HUES48 (cell line): ENCODE data around the gene CYP4F3.

Experiments
- H3K27ac ChIP-seq: one replicate; pipeline ENCODE4 v1.7.0; 2013; ENCODE audit warnings: low read depth, low read length, inconsistent platforms
- H3K27me3 ChIP-seq: 2 replicates; pipeline ENCODE4 v1.6.1; 2013; ENCODE audit warnings: mild to moderate bottlenecking, low read length; ENCODE audit not compliant: control insufficient read depth, insufficient read depth
- H3K36me3 ChIP-seq: 2 replicates; pipeline ENCODE4 v1.6.1; 2013; ENCODE audit warnings: low read length; ENCODE audit not compliant: control insufficient read depth, insufficient read depth
- H3K4me1 ChIP-seq: 2 replicates; pipeline ENCODE4 v1.6.1; 2013; ENCODE audit warnings: mild to moderate bottlenecking, low read length; ENCODE audit not compliant: control insufficient read depth, insufficient read depth
- H3K4me3 ChIP-seq: 2 replicates; pipeline ENCODE4 v1.5.1; 2013; ENCODE audit warnings: mild to moderate bottlenecking, low read depth, low read length
- H3K9ac ChIP-seq: 2 replicates; pipeline ENCODE4 v1.6.1; 2013; ENCODE audit warnings: mild to moderate bottlenecking, low read depth, low read length, moderate library complexity
- H3K9me3 ChIP-seq: 2 replicates; pipeline ENCODE4 v1.6.1; 2013; ENCODE audit warnings: low read length; ENCODE audit not compliant: control insufficient read depth, insufficient read depth

The CYP4F3 gene

DNA sequence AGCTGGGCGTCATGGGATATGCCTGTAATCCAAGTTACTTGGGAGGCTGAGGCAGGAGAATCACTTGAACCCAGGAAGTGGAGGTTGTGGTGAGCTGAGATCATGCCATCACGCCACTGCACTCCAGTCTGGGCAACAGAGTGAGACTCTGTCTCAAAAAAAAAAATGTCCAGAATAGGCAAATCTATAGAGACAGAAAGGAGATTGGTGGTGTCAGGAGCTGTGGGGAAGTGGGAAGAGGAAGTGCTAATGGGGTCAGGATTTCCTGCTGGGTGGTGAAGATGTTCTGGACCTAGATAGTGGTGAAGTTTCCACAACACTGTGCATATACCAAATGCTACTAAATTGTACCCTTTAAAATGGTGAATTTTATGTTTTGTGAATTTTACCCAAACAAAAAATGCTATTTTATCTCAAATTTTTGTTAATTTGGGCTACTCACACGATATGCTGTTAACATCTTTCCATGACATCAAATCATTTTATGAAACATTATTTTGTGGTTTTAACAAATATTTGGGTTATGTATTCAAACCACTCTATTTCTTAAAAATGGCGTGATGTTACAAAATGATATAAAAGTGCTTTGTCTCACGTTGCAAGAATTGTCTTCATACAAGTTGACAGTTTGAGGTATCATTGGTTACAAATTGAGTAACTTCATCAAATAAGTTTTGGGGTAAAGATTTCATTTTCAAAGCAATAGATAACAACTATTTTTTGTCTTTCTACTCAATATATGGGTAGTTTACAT, 7.4 kb upstream of the CYP4F3 start:
- no peaks in the 10 kb centered on the region for H3K27me3 ChIP-seq
- H3K9ac ChIP-seq, result no peak overlapping the region
- H3K9me3 ChIP-seq, result peaks cover 88% of the 10 kb centered on the region
- no peaks in the 10 kb centered on the region for H3K36me3 ChIP-seq
- H3K4me1 ChIP-seq, result no peaks in the 10 kb centered on the region
- H3K4me3 ChIP-seq, result no peak overlapping the region
- no peak overlapping the region for H3K27ac ChIP-seq

- Histone ChIP-seq H3K9ac (no peak overlapping the region), H3K27me3 (no peaks in the 10 kb centered on the region), H3K27ac (no peak overlapping the region), H3K36me3 (no peaks in the 10 kb centered on the region), H3K4me1 (no peaks in the 10 kb centered on the region), H3K4me3 (no peak overlapping the region), H3K9me3 (peaks cover 84% of the 10 kb centered on the region)
Observed at GRCh38 chr19:15634105-15634504, 6.6 kb upstream of the CYP4F3 start.

- Histone ChIP-seq H3K4me3 (no peak overlapping the region), H3K27me3 (no peaks in the 10 kb centered on the region), H3K27ac (no peak overlapping the region), H3K4me1 (no peaks in the 10 kb centered on the region), H3K9me3 (peaks cover 84% of the 10 kb centered on the region), H3K9ac (no peak overlapping the region), H3K36me3 (no peaks in the 10 kb centered on the region)
Observed at GRCh38 chr19:15635016-15635805, 5.5 kb upstream of the CYP4F3 start.

DNA sequence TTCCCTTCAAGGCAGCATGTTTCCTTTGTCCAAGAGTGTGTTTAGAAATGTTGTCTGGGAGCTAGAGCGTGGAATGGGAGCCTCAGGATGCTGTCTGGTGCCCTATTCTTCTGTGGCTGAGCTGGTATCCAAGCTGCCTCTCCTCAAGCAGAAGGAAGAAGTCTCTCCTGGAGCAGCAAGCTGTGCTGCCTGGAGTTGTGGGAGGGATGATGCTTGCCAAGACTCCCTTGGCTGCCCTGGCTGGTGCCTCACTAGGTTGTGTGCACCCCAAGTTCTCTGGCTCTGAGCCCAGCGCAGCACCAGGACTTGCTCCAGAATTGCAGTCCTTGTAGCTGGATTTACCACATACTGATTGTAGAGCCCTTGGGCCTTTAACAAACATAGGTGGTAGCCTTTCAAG, 4.7 kb upstream of the CYP4F3 start:
- no peak overlapping the region for H3K4me3 ChIP-seq
- H3K9ac ChIP-seq, result no peak overlapping the region
- no peaks in the 10 kb centered on the region for H3K27me3 ChIP-seq
- no peaks in the 10 kb centered on the region for H3K36me3 ChIP-seq
- no peaks in the 10 kb centered on the region for H3K4me1 ChIP-seq
- no peak overlapping the region for H3K27ac ChIP-seq
- peaks cover 84% of the 10 kb centered on the region for H3K9me3 ChIP-seq

DNA sequence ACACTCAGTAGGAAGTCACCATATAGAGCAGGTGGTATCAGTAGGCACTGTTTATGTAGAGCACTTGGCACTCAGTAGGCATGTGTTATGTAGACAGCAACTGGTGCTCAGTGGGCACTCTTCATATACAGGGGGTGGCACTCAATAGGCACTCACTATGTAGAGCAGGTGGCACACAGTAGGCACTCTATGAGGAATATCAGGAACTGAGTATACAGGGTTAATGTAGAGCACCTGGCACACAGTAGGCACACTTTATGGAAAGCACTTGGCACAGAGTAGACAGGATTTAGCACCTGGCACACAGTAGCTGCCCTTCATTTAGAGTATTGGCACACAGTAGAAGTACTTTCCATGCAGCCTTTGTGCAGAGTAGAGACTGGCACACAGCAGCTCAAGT, 1.1 kb upstream of the CYP4F3 start:
- Histone ChIP-seq H3K4me3 (no peak overlapping the region), H3K27me3 (no peaks in the 10 kb centered on the region), H3K9me3 (peaks cover 84% of the 10 kb centered on the region), H3K27ac (no peak overlapping the region), H3K36me3 (no peaks in the 10 kb centered on the region), H3K4me1 (no peaks in the 10 kb centered on the region), H3K9ac (no peak overlapping the region)

DNA sequence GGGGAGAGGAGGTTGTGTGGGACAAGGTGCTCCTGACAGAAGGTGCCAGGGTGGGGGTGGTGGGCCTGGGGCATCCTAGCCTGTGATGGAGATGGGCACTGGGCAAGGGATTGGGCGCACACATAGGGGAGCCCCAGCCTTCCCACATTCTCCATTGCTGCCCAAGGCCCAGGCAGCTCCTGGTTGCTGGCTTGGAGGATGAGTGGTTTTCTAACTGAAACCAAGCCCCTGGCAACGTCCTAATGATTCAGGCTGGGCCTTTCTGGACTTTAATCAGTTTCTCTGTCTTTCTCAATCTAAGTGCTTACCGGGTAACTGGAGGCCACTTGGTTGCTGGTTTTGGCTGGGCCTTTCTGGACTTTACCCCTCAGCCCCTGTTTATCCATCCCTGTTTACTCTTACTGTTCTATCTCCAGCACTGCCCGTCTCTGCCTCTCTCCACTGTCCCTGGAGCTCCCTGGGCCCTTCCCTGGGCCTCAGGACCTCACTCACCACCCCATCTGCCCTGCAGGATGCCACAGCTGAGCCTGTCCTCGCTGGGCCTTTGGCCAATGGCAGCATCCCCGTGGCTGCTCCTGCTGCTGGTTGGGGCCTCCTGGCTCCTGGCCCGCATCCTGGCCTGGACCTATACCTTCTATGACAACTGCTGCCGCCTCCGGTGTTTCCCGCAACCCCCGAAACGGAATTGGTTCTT, 354 bp downstream of the CYP4F3 start:
- H3K9me3 ChIP-seq, result peaks cover 84% of the 10 kb centered on the region
- no peaks in the 10 kb centered on the region for H3K36me3 ChIP-seq
- H3K4me1 ChIP-seq, result no peaks in the 10 kb centered on the region
- no peak overlapping the region for H3K27ac ChIP-seq
- no peaks in the 10 kb centered on the region for H3K27me3 ChIP-seq
- H3K9ac ChIP-seq, result no peak overlapping the region
- no peak overlapping the region for H3K4me3 ChIP-seq

DNA sequence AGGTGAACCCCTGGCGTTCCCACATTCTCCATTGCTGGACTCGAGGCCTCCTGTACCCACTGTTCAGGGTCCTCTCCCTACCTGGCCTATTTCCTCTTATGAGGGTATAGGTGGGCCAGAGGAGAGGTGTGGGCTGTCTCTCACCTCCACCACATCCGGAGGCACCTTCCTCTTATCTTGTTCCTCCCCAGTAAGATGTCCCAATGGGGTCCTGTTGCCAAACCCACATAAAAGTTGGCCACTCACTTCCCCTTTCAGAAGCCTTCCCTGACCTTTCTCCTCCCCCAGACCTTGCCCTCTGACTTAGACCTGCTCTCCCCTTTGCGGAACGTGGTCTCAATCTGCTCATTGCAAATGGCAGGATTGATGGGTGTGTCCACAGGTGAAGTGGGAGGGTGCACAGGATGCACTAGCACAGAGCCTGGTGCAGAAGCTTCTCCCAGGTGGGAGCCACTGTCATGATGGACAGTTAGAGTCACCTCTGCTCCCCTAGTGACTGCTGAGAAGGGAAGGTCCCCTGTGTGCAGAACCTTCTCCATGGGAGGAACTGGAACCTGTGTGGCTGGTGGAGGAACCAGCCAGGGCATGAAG, 1.3 kb downstream of the CYP4F3 start:
- Histone ChIP-seq H3K4me3 (no peak overlapping the region), H3K9me3 (peaks cover 87% of the 10 kb centered on the region), H3K27ac (no peak overlapping the region), H3K27me3 (no peaks in the 10 kb centered on the region), H3K36me3 (no peaks in the 10 kb centered on the region), H3K9ac (no peak overlapping the region), H3K4me1 (no peaks in the 10 kb centered on the region)

DNA sequence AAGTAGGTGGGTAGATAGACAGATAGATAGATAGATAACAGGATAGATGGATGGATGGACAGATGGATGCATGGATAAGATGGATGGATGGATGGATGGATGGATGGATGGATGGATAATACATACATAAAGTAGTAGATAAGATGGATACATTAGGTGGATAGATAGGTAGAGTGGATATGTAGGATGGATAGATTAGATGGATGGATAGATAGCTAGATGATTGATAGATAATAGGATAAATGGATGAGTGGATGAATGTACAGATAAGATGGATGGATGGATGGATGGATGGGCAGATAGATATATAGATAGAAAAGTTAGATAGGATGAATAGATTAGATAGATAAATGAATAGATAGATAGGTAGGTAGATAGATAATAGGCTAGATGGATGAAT, 2.1 kb downstream of the CYP4F3 start:
- Histone ChIP-seq H3K27ac (no peak overlapping the region), H3K4me3 (no peak overlapping the region), H3K9me3 (peaks cover 90% of the 10 kb centered on the region), H3K36me3 (no peaks in the 10 kb centered on the region), H3K4me1 (no peaks in the 10 kb centered on the region), H3K9ac (no peak overlapping the region), H3K27me3 (no peaks in the 10 kb centered on the region)

DNA sequence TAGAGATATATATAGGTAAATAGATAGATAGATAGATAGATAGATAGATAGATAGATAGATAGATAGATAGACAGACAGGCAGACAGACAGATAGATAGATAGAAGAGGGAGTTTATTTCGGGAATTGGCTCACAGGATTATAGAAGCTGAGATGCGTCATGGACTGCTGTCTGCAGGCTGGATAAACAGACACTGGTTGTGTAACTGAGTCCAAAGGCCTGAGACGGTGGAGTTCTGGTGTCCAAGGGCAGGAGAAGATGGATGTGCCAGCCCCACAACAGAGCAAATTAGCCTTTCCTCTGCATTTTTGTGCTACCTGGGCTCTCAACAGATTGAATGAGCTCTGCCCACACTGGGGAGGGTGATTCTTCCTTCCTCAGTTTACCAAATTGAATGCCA, 2.7 kb downstream of the CYP4F3 start:
- Histone ChIP-seq H3K4me1 (no peaks in the 10 kb centered on the region), H3K9ac (no peak overlapping the region), H3K4me3 (no peak overlapping the region), H3K36me3 (no peaks in the 10 kb centered on the region), H3K9me3 (peaks cover 92% of the 10 kb centered on the region), H3K27me3 (no peaks in the 10 kb centered on the region), H3K27ac (no peak overlapping the region)

DNA sequence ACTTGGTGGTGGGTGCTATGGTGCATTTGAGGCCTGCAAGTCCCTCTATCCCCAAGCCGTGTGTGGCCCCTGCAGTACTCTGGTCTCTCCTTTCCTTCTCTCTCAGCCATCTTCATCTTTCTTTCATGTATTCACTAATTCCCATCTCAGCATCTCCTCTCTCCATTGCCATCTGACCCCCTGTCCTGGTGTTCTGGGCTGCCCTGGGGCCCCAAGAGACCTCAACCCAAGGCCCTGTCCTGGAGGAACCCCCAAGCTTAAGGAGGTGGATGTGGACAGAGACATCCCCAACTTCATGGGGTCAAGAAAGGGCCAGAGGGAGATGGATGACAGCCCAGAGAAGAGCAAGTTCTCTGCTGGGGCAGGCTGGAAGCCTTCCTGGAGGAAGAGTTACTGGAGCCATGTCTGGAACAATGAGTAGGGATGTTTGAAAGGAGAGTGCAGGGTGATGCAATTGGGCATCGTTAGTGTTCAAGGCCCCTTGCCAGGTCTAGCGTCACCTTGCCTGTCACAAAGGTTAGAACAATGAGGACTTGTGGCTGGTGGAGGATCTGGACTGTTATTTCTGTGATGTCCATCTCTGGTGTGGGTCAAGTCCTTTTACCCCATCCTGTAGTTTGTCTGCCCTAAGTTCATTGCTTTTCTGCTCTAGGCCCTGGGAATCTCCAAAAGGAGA, 3.5 kb downstream of the CYP4F3 start:
- no peaks in the 10 kb centered on the region for H3K36me3 ChIP-seq
- H3K27me3 ChIP-seq, result no peaks in the 10 kb centered on the region
- peaks cover 96% of the 10 kb centered on the region for H3K9me3 ChIP-seq
- H3K27ac ChIP-seq, result no peak overlapping the region
- H3K9ac ChIP-seq, result no peak overlapping the region
- H3K4me3 ChIP-seq, result no peak overlapping the region
- no peaks in the 10 kb centered on the region for H3K4me1 ChIP-seq
